Left lung (tissue), 10 donors: ENCODE results near the gene TMED9. TPM values are rescaled to one million over a fixed set of nuclear protein-coding genes. Genes with fewer than 3 reads are reported as not detected.

Source experiments
- ATAC-seq: fragments of 200-7000 bp; cut with Tn5 transposase; one replicate; pipeline ENCODE4 v1.9.1; 2020; ENCODE audit warnings: moderate library complexity
- DNase-seq, 4 donors: peaks; one replicate each; pipeline ENCODE4 v3.0.0-alpha.2; 2013 to 2020
- H3K27ac ChIP-seq, 2 donors: fragments of 200-600 bp; sonication (generic) in 1 of 2; one replicate each; pipeline versions ENCODE4 v1.5.0 to v1.8.0; 2020 to 2021
- H3K27me3 ChIP-seq, 2 donors: fragments of 200-600 bp; sonication (generic) in 1 of 2; one replicate each; pipeline versions ENCODE4 v1.5.0 to v1.8.0; 2020 to 2021
- H3K36me3 ChIP-seq, 2 donors: fragments of 200-600 bp; sonication (generic) in 1 of 2; one replicate each; pipeline versions ENCODE4 v1.5.0 to v1.8.0; 2020 to 2021
- H3K4me1 ChIP-seq, 2 donors: fragments of 200-600 bp; one replicate each; pipeline ENCODE4 v1.8.0; 2021
- H3K4me3 ChIP-seq, 2 donors: fragments of 200-600 bp; sonication (generic) in 1 of 2; one replicate each; pipeline versions ENCODE4 v1.5.0 to v1.8.0; 2020 to 2021; ENCODE audit warnings: mild to moderate bottlenecking in 1 of 2
- H3K9me3 ChIP-seq, 2 donors: fragments of 200-600 bp; sonication (generic) in 1 of 2; one replicate each; pipeline versions ENCODE4 v1.5.0 to v1.8.0; 2020 to 2021
- intact Hi-C, 2 donors: fragments of 100-400 bp; cut with DNase I; formaldehyde crosslinking; loops; one replicate each; pipeline versions ENCODE4 v1.11.2 to v1.14.2; 2022
- polyA plus RNA-seq, 6 donors: library from polyadenylated mRNA; unstranded; fragments of 120-200 nt; gene quantifications; one replicate each; pipeline ENCODE4 v1.2.1, GENCODE V29; 2013; ENCODE audit not compliant: insufficient read length in 6 of 6
- total RNA-seq, 2 donors: library from RNA; stranded (reverse); fragmentation: NEBNext Ultra II Directional; extraction: Animal tissue kit (Norgen Biotek cat#: 25700); gene quantifications; one replicate each; pipeline ENCODE4 v1.2.1, GENCODE V29; 2021
- TF ChIP-seq, protein P1 (sequence below), 2 donors: fragments of 200-600 bp; sonication (generic) in 1 of 2; IDR thresholded peaks; one replicate each; pipeline versions ENCODE4 v1.5.0 to v1.8.0; 2021; ENCODE audit warnings: antibody characterized with exemption in 2 of 2
- donor health status: DM: no; HTN: yes; CAD: no.
- donor health status: DM: no; HTN: no; CAD: no.

Gene TMED9
- total and polyA plus RNA-seq, 8 donors: 120 to 221 (median 137) TPM

DNA sequence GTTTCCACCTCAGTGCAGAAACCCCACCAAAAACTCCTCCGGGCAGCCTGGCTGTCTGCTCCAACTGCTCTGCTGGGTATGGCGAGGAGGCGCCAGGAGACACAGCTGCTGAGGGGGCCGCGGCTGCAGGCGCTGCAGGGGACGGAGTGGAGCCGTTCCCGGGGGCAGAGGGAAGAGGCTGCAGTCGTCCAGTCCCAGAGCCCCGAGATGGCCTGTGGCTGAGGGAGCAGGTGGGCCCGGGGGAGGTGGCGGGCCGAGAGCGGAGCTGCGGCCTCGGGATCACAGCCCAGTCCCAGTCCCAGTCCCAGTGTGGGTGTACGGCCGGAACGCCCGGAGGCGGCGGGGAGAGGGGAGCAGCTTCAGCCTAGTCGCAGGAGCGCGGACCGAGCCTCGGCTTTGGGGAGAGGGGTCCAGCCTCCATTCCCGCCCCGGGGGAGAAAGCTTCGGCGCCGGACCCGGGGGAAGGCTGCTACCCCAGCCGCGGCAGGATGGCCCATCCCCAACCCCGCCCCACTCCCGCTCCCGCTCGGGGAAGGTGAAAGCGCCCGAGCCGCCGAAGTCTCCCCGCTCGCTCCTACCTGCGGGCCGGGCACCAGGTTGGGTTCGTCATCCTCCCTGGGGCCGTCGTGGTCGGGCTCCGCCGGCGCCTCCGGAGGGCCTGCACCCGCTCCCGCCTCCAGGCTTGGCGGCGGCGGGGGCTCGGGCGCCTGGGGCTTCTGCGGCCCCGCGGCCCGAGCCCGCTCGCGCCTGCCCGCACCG, 38.2 kb upstream of the TMED9 start:
- Histone ChIP-seq H3K27ac (peak overlapping the region; percentile 57 to 69), H3K4me3 (peak overlapping the region; percentile 68 to 85), H3K27me3 (no peaks in the 10 kb centered on the region), H3K36me3 (peaks cover 0 to 7% of the 10 kb centered on the region in 2 donors), H3K9me3 (no peaks in the 10 kb centered on the region), H3K4me1 (peaks cover 0 to 29% of the 10 kb centered on the region in 2 donors)
- ATAC-seq (peak; percentile 61), DNase-seq (peak in 3 of 4 donors; percentile 23 to 90 (median 50))
- intact Hi-C loops: no loop called here
- TF ChIP-seq, protein P1, sequence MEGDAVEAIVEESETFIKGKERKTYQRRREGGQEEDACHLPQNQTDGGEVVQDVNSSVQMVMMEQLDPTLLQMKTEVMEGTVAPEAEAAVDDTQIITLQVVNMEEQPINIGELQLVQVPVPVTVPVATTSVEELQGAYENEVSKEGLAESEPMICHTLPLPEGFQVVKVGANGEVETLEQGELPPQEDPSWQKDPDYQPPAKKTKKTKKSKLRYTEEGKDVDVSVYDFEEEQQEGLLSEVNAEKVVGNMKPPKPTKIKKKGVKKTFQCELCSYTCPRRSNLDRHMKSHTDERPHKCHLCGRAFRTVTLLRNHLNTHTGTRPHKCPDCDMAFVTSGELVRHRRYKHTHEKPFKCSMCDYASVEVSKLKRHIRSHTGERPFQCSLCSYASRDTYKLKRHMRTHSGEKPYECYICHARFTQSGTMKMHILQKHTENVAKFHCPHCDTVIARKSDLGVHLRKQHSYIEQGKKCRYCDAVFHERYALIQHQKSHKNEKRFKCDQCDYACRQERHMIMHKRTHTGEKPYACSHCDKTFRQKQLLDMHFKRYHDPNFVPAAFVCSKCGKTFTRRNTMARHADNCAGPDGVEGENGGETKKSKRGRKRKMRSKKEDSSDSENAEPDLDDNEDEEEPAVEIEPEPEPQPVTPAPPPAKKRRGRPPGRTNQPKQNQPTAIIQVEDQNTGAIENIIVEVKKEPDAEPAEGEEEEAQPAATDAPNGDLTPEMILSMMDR (IDR thresholded peaks at IDR 0.05): no peak

DNA sequence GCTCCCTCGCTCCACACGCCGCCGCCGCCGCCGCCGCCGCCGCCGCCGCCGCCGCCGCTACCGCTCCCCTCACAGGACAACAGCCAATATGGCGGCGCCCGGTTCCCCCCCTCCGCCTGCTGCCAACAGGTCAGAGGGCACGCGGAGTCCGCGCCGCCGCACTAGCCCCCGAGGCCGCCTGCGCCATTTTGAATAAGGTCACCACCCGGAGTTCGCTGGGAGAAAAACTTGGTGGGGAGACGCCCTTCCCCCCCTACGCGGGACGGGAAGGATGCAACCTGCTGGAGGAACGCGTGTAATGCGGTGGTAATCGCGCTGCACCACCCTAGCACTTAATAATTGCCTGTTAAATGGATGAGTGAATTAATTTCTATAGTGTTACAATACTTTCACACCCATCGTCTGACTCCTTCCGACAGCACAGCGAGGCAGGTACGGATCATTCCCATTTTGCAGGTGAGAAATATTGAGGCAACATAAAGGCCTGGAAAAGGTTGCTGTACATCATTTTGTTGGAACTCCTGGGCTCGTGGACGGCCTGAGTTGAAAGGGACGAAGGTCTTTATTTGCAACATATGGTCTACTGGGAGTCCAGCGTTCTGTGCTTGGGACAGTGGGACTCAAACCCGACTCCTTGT, 37.4 kb upstream of the TMED9 start, which contains the start of gene FAM193B:
Gene FAM193B, minus strand, starts transcription at position 90 of the 638 bp plus-strand sequence. CDS start 105 bp downstream, outside the sequence.
- Histone ChIP-seq H3K4me3 (peak within 1 kb of the TSS; percentile 68 to 85), H3K27me3 (no peaks in the 10 kb centered on the region), H3K9me3 (no peaks in the 10 kb centered on the region), H3K36me3 (peaks cover 0 to 7% of the 10 kb centered on the region in 2 donors), H3K27ac (peak within 1 kb of the TSS; percentile 68 to 69), H3K4me1 (peaks cover 0 to 26% of the 10 kb centered on the region in 2 donors)
- TF ChIP-seq, protein P1 (IDR thresholded peaks at IDR 0.05): peak in 1 of 2 donors; percentile 23
- ATAC-seq (peak; percentile 96), DNase-seq (peak; percentile 84 to 98 (median 94))
- intact Hi-C loops: no loop called here

DNA sequence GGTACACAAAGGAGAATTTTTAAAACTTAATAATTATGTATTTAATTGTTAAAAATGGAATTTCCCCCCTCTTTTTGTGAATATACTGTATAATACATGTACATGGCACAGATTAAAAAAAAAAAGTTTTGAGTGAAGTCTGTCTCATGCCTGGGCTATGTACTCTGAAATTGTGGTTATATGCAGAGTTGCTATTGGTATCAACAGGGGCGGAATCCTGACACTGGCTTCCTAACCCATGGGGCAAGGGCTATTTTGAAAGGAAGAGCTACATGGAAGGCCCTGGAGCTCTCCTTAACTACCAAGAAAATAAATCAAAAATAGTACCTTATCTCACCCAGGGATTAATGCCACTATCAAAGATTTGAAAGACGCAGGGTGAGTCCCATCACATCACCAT, 36.8 kb upstream of the TMED9 start:
- no peaks in the 10 kb centered on the region for H3K27me3 ChIP-seq
- H3K27ac ChIP-seq: no peak overlapping the region
- DNase-seq (no peak), ATAC-seq (no peak)
- peaks cover 0 to 26% of the 10 kb centered on the region in 2 donors for H3K4me1 ChIP-seq
- H3K4me3 ChIP-seq: peak overlapping the region; percentile 53 to 68
- intact Hi-C loops: no loop called here
- TF ChIP-seq, protein P1 (IDR thresholded peaks at IDR 0.05): no peak
- peaks cover 0 to 7% of the 10 kb centered on the region in 2 donors for H3K36me3 ChIP-seq
- no peaks in the 10 kb centered on the region for H3K9me3 ChIP-seq

DNA sequence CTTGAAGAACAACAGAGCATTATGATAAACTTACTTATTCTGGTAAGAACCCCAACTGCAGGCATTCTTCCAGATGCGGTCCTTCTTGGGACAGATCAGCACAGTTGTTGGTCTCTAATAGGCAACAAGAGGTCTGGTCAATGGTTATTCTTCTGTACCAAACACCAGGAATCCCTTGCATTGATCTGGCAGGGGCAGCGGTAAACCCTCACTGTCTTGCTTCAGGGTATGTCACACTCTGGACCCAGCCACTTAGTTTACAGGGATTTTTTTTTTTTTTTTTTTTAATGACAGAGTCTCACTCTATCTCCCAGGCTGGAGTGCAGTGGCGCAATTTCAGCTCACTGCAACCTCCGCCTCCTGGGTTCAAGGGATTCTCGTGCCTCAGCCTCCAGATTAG, 36.3 kb upstream of the TMED9 start:
- TF ChIP-seq, protein P1 (IDR thresholded peaks at IDR 0.05): no peak
- no peak overlapping the region for H3K4me3 ChIP-seq
- no peaks in the 10 kb centered on the region for H3K27me3 ChIP-seq
- H3K9me3 ChIP-seq: no peaks in the 10 kb centered on the region
- H3K4me1 ChIP-seq: peaks cover 0 to 26% of the 10 kb centered on the region in 2 donors
- intact Hi-C loops: no loop called here
- H3K36me3 ChIP-seq: peaks cover 0 to 6% of the 10 kb centered on the region in 2 donors
- no peak for DNase-seq
- no peak for ATAC-seq
- H3K27ac ChIP-seq: no peak overlapping the region

DNA sequence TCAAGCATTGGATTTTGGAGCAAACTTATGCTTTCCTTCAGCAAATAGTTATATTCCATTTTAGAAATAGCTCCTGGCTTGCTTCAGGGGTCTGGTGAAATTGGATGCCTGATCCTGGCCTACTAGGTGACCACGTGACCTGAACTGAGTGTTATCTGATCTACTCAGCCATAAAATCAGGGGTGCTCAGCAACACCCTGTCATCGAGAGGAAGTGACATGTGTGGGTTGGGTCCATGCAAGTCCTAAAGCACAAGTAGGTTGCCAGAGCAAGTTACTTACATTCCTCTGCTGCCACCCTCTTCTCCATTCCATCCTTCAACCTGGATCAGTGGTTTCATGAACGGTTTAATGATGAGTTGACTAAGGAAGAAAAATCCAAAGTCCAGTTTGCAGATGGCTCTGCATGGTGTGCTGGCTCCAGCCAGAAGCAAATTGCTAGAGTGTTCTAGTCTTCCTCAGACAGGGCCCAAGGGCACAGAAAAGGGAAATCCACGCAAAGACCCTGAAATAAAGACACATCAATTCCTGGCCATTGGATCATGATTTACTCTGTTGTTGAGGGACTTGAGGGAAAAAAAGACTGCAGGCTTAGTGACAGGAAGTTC, 34.9 kb upstream of the TMED9 start:
- no peak for ATAC-seq
- DNase-seq: no peak
- no peak overlapping the region for H3K27ac ChIP-seq
- intact Hi-C loops: no loop called here
- peaks cover 0 to 21% of the 10 kb centered on the region in 2 donors for H3K4me1 ChIP-seq
- H3K27me3 ChIP-seq: no peaks in the 10 kb centered on the region
- H3K4me3 ChIP-seq: no peak overlapping the region
- TF ChIP-seq, protein P1 (IDR thresholded peaks at IDR 0.05): no peak
- H3K36me3 ChIP-seq: no peaks in the 10 kb centered on the region
- no peaks in the 10 kb centered on the region for H3K9me3 ChIP-seq
